ENCODE results near the gene HIF3A.

DNA sequence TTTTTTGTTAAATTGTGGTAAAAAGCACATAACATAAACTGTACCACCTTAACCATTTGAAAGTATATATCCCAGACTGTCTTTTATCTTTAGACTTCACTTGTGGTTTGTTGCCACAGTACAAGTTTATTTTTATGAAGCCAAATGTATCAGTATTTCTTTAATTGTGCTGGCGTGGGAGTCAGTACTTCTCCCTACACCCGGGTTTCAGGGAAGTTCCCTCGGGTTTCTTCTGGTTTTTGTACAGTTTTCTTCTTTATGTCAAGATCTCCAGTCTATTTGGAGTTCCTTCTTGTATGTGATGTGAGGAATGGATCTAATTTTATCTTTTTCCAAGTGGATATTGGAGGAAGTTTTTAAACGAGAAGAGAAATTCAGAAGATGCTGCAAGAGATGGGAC, 96.0 kb downstream of the HIF3A start:
- no peak for TF ChIP-seq CTCF (conservative IDR thresholded peaks at IDR 0.05; ENCODE audit: low read depth, low read length)
- no peak for TF ChIP-seq EZH2 (IDR thresholded peaks at IDR 0.05; ENCODE audit: borderline replicate concordance, low read depth, low read length, poor library complexity, severe bottlenecking)
